Ovary (tissue), 3 donors: ENCODE data around the gene MYMK.

Experiments used
- EP300 ChIP-seq: sonication (generic); formaldehyde crosslinking; IDR thresholded peaks from one replicate; pipeline ENCODE4 v1.6.1; 2017; ENCODE audit warnings: antibody characterized with exemption
- POLR2A ChIP-seq: fragments of 450-650 bp; IDR thresholded peaks from one replicate; pipeline ENCODE4 v1.6.1; 2017; ENCODE audit warnings: antibody characterized with exemption, mild to moderate bottlenecking, moderate library complexity
- TF ChIP-seq, protein P1 (sequence below), 3 donors: fragments of 450-650 bp in 2 of 3; fragments of 200-600 bp in 1 of 3; IDR thresholded peaks; one replicate each; pipeline versions ENCODE4 v1.5.1 to v1.8.0; 2016 to 2022; ENCODE audit warnings: antibody characterized with exemption in 3 of 3, mild to moderate bottlenecking in 1 of 3
- donor health status: DM: no; HTN: no; CAD: no.

DNA sequence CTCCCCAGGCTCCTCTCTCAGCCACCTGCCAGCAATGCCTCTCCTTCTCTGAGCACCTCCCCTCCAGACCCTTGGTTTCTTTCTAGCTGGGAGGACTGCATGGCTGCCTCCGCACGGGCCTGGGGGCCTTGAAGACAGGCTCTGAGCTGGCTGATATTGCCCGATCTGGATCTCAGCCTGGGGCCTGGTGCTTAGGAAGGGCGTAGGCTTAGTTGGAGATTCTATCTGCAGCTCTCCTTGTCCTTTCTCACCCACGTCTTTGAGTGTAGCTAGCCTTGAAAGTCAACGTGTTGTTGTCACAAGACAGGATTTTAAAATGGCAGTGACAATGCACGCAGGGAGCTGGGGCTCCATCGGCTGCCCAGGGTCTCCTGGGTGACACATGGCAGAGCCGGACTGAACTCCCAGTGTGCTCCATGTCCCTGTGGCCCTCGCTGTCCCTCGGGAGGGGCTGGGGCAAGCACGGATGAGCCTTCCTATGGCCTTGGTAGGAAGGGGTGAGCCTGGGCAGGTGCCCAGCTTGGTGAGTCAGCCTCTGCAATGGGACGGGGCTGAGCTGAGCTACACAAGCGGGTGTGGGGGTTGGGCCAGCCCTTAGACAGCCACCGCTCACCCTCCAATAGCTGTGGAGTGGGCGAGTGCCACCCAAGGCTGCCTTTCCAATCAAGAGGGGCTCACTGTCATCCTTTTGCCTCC, 19.2 kb upstream of the MYMK start:
- TF ChIP-seq, protein P1, sequence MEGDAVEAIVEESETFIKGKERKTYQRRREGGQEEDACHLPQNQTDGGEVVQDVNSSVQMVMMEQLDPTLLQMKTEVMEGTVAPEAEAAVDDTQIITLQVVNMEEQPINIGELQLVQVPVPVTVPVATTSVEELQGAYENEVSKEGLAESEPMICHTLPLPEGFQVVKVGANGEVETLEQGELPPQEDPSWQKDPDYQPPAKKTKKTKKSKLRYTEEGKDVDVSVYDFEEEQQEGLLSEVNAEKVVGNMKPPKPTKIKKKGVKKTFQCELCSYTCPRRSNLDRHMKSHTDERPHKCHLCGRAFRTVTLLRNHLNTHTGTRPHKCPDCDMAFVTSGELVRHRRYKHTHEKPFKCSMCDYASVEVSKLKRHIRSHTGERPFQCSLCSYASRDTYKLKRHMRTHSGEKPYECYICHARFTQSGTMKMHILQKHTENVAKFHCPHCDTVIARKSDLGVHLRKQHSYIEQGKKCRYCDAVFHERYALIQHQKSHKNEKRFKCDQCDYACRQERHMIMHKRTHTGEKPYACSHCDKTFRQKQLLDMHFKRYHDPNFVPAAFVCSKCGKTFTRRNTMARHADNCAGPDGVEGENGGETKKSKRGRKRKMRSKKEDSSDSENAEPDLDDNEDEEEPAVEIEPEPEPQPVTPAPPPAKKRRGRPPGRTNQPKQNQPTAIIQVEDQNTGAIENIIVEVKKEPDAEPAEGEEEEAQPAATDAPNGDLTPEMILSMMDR (IDR thresholded peaks at IDR 0.05) = no peak
- TF ChIP-seq POLR2A (no peak), EP300 (no peak)
